ENCODE results near the gene CCDC17. TPM values are rescaled to one million over a fixed set of nuclear protein-coding genes. Genes with fewer than 3 reads are reported as not detected.

Gene CCDC17
- total and polyA plus RNA-seq, 2 donors from 2014 or later: 1.0 to 3.0 TPM

GRCh38 chr1:45630429-45630828 lies 6.6 kb upstream of the CCDC17 start:
- Histone ChIP-seq H3K4me1 (ENCODE audit: control insufficient read depth in 2 of 3, insufficient read depth in 2 of 3, low read depth in 1 of 3, low read length in 3 of 3) (peaks cover 0 to 3% (median 0%) of the 10 kb centered on the region in 3 donors), H3K36me3 (ENCODE audit: control insufficient read depth in 2 of 3, insufficient read depth in 3 of 3, low read length in 3 of 3) (peaks cover 21 to 55% (median 47%) of the 10 kb centered on the region in 3 donors), H3K9me3 (ENCODE audit: control insufficient read depth in 2 of 3, insufficient read depth in 1 of 3, low read length in 3 of 3) (no peaks in the 10 kb centered on the region), H3K27ac (ENCODE audit: low read depth in 2 of 2, low read length in 2 of 2) (no peak overlapping the region), H3K4me3 (ENCODE audit: low read length in 3 of 3) (no peak overlapping the region), H3K27me3 (ENCODE audit: control insufficient read depth, insufficient read depth, low read length) (no peaks in the 10 kb centered on the region), H3K9ac (ENCODE audit: low read length in 3 of 3) (no peak overlapping the region)
- no peak for DNase-seq
- no peak for TF ChIP-seq CTCF (IDR thresholded peaks at IDR 0.05; ENCODE audit: borderline replicate concordance, extremely low read depth, insufficient read depth)
- intact Hi-C loops (cut with DNase I): no loop called here
- no peak for FAIRE-seq

DNA sequence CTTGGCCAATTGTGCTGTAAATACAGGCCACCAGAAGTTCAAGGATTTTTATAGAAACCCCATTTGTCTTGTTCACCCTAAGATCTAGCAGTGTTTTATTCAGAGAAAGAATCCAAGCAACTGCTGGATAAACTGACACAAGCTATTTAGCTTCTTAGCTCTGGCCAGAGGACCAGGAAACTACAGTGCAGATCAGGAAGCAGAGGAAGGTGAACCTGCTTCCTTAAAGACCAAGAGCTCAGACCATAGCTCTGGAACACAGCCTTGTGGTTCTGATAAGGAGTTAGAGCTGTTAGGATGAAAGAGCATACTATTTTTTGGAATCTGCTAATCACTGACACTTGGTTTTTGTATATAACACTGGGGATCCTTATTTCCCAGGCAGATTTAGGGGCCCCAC lies 5.2 kb upstream of the CCDC17 start:
- H3K4me1 ChIP-seq (ENCODE audit: control insufficient read depth in 2 of 3, insufficient read depth in 2 of 3, low read depth in 1 of 3, low read length in 3 of 3): peaks cover 0 to 3% (median 0%) of the 10 kb centered on the region in 3 donors
- H3K27ac ChIP-seq (ENCODE audit: low read depth in 2 of 2, low read length in 2 of 2): no peak overlapping the region
- no peak overlapping the region for H3K4me3 ChIP-seq (ENCODE audit: low read length in 3 of 3)
- no peaks in the 10 kb centered on the region for H3K9me3 ChIP-seq (ENCODE audit: control insufficient read depth in 2 of 3, insufficient read depth in 1 of 3, low read length in 3 of 3)
- peaks cover 16 to 51% (median 45%) of the 10 kb centered on the region in 3 donors for H3K36me3 ChIP-seq (ENCODE audit: control insufficient read depth in 2 of 3, insufficient read depth in 3 of 3, low read length in 3 of 3)
- no peaks in the 10 kb centered on the region for H3K27me3 ChIP-seq (ENCODE audit: control insufficient read depth, insufficient read depth, low read length)
- intact Hi-C loops (cut with DNase I): no loop called here
- H3K9ac ChIP-seq (ENCODE audit: low read length in 3 of 3): no peak overlapping the region
- DNase-seq (no peak), FAIRE-seq (no peak)
- no peak for TF ChIP-seq CTCF (IDR thresholded peaks at IDR 0.05; ENCODE audit: borderline replicate concordance, extremely low read depth, insufficient read depth)

DNA sequence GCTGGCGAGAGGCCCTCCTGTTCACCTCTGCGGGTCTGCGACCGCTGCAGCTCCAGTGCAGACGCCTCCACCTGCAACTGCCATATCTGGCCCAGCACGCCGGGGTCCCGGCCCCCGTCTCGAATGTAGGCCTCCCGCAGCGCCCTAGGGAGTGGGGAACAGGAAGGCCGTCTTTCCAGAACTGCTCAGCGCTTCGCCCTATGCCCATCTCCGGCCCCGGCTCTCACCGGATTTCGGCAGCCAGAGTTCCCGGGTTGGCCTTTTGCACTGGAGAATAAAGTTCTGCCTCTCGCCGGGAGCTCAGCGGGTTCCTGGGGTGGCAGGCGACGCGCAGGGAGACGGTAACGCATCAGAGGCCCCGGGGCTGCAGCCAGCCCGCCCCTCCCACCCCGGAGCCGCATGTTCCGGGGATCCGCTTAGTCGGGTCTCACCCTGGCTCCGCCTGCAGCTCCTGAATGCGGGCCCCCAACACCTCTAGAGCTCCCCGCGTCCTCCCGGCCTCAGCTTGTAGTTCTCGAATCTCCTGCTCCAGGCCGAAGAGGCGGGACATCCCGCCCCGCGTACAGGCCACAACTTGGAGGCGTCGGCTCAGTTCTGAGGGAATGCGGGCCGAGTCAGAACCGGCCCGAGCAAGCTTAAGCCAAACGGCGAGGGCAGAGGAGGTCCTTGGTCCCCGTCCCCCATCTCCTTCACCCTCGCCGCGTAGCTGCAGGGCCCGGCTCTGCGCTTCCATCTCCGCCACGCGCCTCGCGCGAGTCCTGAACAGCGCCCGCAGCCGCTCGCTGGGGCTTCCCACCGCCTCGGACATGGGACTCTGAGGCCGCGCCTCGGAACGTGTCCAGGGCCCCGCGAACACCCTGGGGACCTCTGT lies 1.1 kb downstream of the CCDC17 start:
- no peak for FAIRE-seq
- H3K9ac ChIP-seq (ENCODE audit: low read length in 3 of 3): peak overlapping the region in 1 of 3 donors; percentile 55
- H3K9me3 ChIP-seq (ENCODE audit: control insufficient read depth in 2 of 3, insufficient read depth in 1 of 3, low read length in 3 of 3): no peaks in the 10 kb centered on the region
- intact Hi-C loops (cut with DNase I): no loop called here
- no peaks in the 10 kb centered on the region for H3K27me3 ChIP-seq (ENCODE audit: control insufficient read depth, insufficient read depth, low read length)
- H3K27ac ChIP-seq (ENCODE audit: low read depth in 2 of 2, low read length in 2 of 2): peak overlapping the region in 1 of 2 donors; percentile 74
- no peak for TF ChIP-seq CTCF (IDR thresholded peaks at IDR 0.05; ENCODE audit: borderline replicate concordance, extremely low read depth, insufficient read depth)
- peaks cover 0 to 9% (median 0%) of the 10 kb centered on the region in 3 donors for H3K4me1 ChIP-seq (ENCODE audit: control insufficient read depth in 2 of 3, insufficient read depth in 2 of 3, low read depth in 1 of 3, low read length in 3 of 3)
- H3K4me3 ChIP-seq (ENCODE audit: low read length in 3 of 3): peak overlapping the region in 1 of 3 donors; percentile 32
- peak in 4 of 5 donors; percentile 41 to 67 (median 47) for DNase-seq
- peaks cover 0 to 10% (median 9%) of the 10 kb centered on the region in 3 donors for H3K36me3 ChIP-seq (ENCODE audit: control insufficient read depth in 2 of 3, insufficient read depth in 3 of 3, low read length in 3 of 3)
